Jurkat, Clone E6-1 (cell line): ENCODE measurements around the gene ODAD2.

Experiments
- DNase-seq: peaks from one replicate; pipeline ENCODE4 v3.0.0-alpha.2; 2011; ENCODE audit warnings: low read depth, low spot score
- H3K4me3 ChIP-seq: 2 replicates; pipeline ENCODE4 v1.5.1; 2011; ENCODE audit warnings: mild to moderate bottlenecking, low read length, control low read depth, moderate library complexity

Gene ODAD2

GRCh38 chr10:27801171-27801785 lies 197.6 kb downstream of the ODAD2 start:
- DNase-seq: no peak
- no peak overlapping the region for H3K4me3 ChIP-seq

- DNase-seq: no peak
- H3K4me3 ChIP-seq: no peak overlapping the region
Observed at GRCh38 chr10:27799046-27799445, 199.8 kb downstream of the ODAD2 start.

- no peak for DNase-seq
- H3K4me3 ChIP-seq: no peak overlapping the region
Observed at GRCh38 chr10:27794157-27794556, 204.7 kb downstream of the ODAD2 start.

GRCh38 chr10:27792216-27792615 lies 206.7 kb downstream of the ODAD2 start:
- no peak for DNase-seq
- H3K4me3 ChIP-seq: no peak overlapping the region

GRCh38 chr10:27784272-27784671 lies 214.6 kb downstream of the ODAD2 start:
- DNase-seq: no peak
- H3K4me3 ChIP-seq: no peak overlapping the region

- no peak overlapping the region for H3K4me3 ChIP-seq
- DNase-seq: peak; percentile 32
Observed at GRCh38 chr10:27783660-27784059, 215.2 kb downstream of the ODAD2 start.

GRCh38 chr10:27779462-27780015 lies 219.3 kb downstream of the ODAD2 start:
- DNase-seq: no peak
- no peak overlapping the region for H3K4me3 ChIP-seq

- no peak overlapping the region for H3K4me3 ChIP-seq
Observed at GRCh38 chr10:27774831-27775230, 224.0 kb downstream of the ODAD2 start.

GRCh38 chr10:27771231-27771630 lies 227.6 kb downstream of the ODAD2 start:
- peak; percentile 28 for DNase-seq
- no peak overlapping the region for H3K4me3 ChIP-seq

More at GRCh38 chr10:27774831-27775230, 224.0 kb downstream of the ODAD2 start:
- DNase-seq: no peak

GRCh38 chr10:27770181-27770580 lies 228.7 kb downstream of the ODAD2 start:
- H3K4me3 ChIP-seq: no peak overlapping the region
- no peak for DNase-seq
